Loucy (cell line): Measurements from ENCODE around the gene CBX2.
A peak's percentile ranks its signal among the peaks of the same experiment; 100 is the strongest.

Experiments
- H2AFZ ChIP-seq: fragments of 200-600 bp; sonication (generic); 2 replicates; pipeline ENCODE4 v1.6.0; 2016; ENCODE audit warnings: antibody characterized with exemption, mild to moderate bottlenecking, low read length, moderate library complexity
- H3F3A ChIP-seq: fragments of 200-600 bp; 2 replicates; pipeline ENCODE4 v1.6.0; 2016; ENCODE audit warnings: antibody characterized with exemption, low read depth, mild to moderate bottlenecking
- H3K27me3 ChIP-seq: fragments of 200-600 bp; sonication (generic); 2 replicates; pipeline ENCODE4 v1.6.1; 2014; ENCODE audit warnings: low read length, mild to moderate bottlenecking; ENCODE audit not compliant: insufficient read depth, poor library complexity, severe bottlenecking
- H3K36me3 ChIP-seq: fragments of 200-600 bp; sonication (generic); 2 replicates; pipeline ENCODE4 v1.6.1; 2016; ENCODE audit warnings: low read length; ENCODE audit not compliant: insufficient read depth
- H3K4me1 ChIP-seq: fragments of 200-600 bp; sonication (generic); 2 replicates; pipeline ENCODE4 v1.5.1; 2014; ENCODE audit warnings: low read length, mild to moderate bottlenecking; ENCODE audit not compliant: insufficient read depth, poor library complexity, severe bottlenecking
- H3K4me2 ChIP-seq: fragments of 200-600 bp; sonication (generic); 2 replicates; pipeline ENCODE4 v1.6.0; 2014; ENCODE audit warnings: antibody characterized with exemption, low read length, low read depth, mild to moderate bottlenecking; ENCODE audit not compliant: poor library complexity, severe bottlenecking
- H3K4me3 ChIP-seq: fragments of 200-600 bp; sonication (generic); 2 replicates; pipeline ENCODE4 v1.5.1; 2014; ENCODE audit warnings: low read length, mild to moderate bottlenecking, mixed read lengths; ENCODE audit not compliant: poor library complexity, severe bottlenecking
- H3K79me2 ChIP-seq: fragments of 200-600 bp; sonication (generic); 2 replicates; pipeline ENCODE4 v1.6.1; 2014; ENCODE audit warnings: low read length; ENCODE audit not compliant: insufficient read depth
- H3K9ac ChIP-seq: fragments of 200-600 bp; sonication (generic); 2 replicates; pipeline ENCODE4 v1.6.0; 2014; ENCODE audit warnings: mild to moderate bottlenecking, low read depth, low read length, moderate library complexity; ENCODE audit not compliant: poor library complexity, severe bottlenecking
- H3K9me2 ChIP-seq: fragments of 200-600 bp; sonication (generic); replicated peaks from 2 replicates; pipeline ENCODE4 v1.6.1; 2016; ENCODE audit warnings: low read depth, low read length, mixed read lengths
- H3K9me3 ChIP-seq: fragments of 200-600 bp; sonication (generic); 2 replicates; pipeline ENCODE4 v1.6.1; 2014; ENCODE audit warnings: mild to moderate bottlenecking, antibody characterized with exemption, low read length, low read depth; ENCODE audit not compliant: insufficient read depth
- H4K20me1 ChIP-seq: fragments of 200-600 bp; sonication (generic); 2 replicates; pipeline ENCODE4 v1.6.0; 2014; ENCODE audit warnings: antibody characterized with exemption, low read length, mild to moderate bottlenecking; ENCODE audit not compliant: insufficient read depth, poor library complexity, severe bottlenecking
- EZH2phosphoT487 ChIP-seq: fragments of 200-600 bp; IDR thresholded peaks from 2 replicates; pipeline ENCODE4 v1.6.1; 2018; ENCODE audit warnings: antibody characterized with exemption, mild to moderate bottlenecking, moderate library complexity, borderline replicate concordance
- TF ChIP-seq, protein P1 (sequence below): fragments of 200-600 bp; sonication (generic); conservative IDR thresholded peaks from 2 replicates; pipeline ENCODE4 v1.5.1; 2014; ENCODE audit warnings: mild to moderate bottlenecking, antibody characterized with exemption, low read length

The CBX2 gene

DNA sequence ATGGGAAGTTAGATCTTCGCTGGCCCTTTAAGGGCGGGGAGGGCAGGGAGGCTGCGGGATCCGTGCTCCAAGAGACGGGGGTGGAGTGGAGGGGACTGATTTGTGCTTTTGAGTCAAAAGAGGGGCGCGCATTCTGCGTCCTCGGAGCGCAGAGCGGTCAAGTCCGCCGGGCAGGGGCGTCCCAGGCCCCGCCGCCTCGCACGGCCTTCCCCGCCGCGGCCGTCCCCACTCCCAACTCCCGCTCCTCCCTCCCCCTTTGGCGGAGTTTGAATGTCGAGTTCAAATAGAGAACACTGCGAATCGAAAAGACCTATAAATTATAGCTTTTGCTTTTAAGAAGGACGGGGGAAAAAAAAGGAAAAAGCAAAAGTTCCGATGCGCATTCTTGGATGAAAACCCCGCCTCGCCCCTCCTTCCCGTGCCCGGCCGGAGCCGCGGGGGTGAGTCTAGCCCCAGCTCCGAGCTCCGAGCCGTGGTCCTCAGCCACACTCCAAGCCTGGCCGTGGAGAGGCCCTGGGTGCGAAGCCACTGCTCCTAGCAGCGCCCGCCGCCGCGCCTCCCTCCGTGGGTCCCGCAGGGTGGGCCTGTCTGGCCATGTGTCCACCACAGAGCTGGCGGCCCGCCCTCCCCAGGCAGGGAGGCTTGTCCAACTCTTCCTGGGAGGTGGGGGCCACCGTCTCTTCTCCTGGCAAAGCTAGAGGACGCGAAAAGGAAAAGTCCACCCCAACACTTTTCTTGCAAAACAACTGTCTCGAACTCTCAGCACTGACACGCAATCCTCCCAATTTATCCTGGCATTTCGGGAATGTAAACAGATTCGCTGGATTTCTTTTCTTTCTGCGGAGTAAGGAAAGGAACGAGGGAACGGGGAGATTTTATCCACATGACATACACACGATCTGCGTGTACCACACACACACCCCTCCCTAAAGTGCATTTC is 15.3 kb downstream of the CBX2 start:
- Histone ChIP-seq H3K4me2 (peak overlapping the region; percentile 87), H3K4me3 (peak overlapping the region; percentile 78), H3K27me3 (no peaks in the 10 kb centered on the region), H3K79me2 (peaks cover 66% of the 10 kb centered on the region), H4K20me1 (peaks cover 37% of the 10 kb centered on the region), H3K36me3 (peaks cover 8% of the 10 kb centered on the region; the same call in 1 of the 2 replicates), H3K4me1 (peaks cover 49% of the 10 kb centered on the region), H2AFZ (no peak overlapping the region), H3K9me2 (no peaks in the 10 kb centered on the region), H3K9ac (peak overlapping the region; percentile 83), H3K9me3 (no peaks in the 10 kb centered on the region), H3F3A (peaks cover 4% of the 10 kb centered on the region; the same call in 1 of the 2 replicates)
- TF ChIP-seq EZH2phosphoT487: no peak
- TF ChIP-seq, protein P1, sequence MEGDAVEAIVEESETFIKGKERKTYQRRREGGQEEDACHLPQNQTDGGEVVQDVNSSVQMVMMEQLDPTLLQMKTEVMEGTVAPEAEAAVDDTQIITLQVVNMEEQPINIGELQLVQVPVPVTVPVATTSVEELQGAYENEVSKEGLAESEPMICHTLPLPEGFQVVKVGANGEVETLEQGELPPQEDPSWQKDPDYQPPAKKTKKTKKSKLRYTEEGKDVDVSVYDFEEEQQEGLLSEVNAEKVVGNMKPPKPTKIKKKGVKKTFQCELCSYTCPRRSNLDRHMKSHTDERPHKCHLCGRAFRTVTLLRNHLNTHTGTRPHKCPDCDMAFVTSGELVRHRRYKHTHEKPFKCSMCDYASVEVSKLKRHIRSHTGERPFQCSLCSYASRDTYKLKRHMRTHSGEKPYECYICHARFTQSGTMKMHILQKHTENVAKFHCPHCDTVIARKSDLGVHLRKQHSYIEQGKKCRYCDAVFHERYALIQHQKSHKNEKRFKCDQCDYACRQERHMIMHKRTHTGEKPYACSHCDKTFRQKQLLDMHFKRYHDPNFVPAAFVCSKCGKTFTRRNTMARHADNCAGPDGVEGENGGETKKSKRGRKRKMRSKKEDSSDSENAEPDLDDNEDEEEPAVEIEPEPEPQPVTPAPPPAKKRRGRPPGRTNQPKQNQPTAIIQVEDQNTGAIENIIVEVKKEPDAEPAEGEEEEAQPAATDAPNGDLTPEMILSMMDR: no peak

DNA sequence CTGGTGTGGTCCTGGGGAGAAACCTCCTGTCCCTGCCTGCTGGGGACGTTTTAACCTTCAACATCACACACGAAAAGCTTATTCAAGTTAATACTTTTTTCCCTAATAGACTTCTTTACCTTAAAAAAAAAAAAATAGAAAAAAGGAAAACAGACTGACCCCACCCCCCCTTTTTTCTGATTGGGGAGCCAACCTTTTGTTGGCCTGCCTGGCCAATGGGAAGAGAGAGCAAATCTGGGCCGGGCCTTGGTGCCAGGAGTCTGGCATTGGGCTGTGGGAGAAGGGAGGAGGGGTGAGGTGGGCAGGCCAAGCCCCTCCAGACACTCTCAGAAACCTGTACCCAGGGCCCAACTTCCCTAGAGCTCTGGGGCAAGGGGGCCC is 16.0 kb downstream of the CBX2 start:
- Histone ChIP-seq H3K9me3 (no peaks in the 10 kb centered on the region), H3K9ac (peak overlapping the region; percentile 83), H4K20me1 (peaks cover 37% of the 10 kb centered on the region), H3K4me1 (peaks cover 53% of the 10 kb centered on the region), H3K9me2 (no peaks in the 10 kb centered on the region), H2AFZ (no peak overlapping the region), H3K36me3 (peaks cover 8% of the 10 kb centered on the region; the same call in 1 of the 2 replicates), H3K79me2 (peaks cover 72% of the 10 kb centered on the region), H3K4me2 (peak overlapping the region; percentile 87), H3K27me3 (no peaks in the 10 kb centered on the region), H3F3A (peaks cover 3% of the 10 kb centered on the region; the same call in 1 of the 2 replicates), H3K4me3 (peak overlapping the region; percentile 78)
- TF ChIP-seq, protein P1: no peak
- TF ChIP-seq EZH2phosphoT487: no peak

DNA sequence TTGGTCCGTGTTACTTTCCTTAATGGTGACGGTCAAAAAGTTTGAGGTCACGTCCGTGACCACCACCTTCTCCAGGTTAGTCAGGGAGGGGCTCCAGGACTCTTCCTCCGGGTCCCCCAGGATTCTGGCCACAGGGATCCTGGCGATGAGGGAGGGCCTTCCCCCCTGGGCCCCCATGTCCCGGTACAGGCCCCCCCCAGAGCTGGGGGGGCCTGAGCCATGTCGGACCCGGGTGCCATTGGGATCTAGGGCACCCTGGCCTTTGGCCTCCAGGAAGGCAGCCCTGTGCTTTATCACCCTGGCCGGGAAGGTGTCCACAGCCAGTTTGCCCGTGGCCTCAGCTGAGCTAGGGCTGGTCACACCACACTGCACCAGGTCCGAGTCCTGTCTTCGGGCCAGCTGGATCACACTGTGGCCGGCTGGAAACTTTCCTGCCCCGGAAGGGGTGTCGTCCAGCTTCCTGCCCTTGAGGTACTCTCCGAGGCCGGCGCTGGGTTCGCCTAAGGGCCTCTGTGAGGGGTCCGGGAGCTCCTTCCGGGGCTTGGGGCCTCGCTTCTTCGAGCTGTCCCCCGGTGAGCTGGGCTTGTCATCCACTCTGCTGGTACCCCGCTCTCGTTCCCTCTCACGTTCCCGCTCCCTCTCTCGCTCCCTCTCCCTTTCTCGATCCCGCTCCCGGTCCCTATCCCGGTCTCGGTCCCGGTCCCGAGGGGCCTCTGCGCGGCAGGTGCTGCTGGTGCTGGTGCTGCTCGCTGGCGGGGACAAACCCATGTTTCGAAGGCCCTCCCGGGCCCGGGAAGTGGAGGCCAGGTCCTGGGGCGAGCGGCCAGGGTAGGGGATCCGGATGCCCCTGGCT is 16.9 kb downstream of the CBX2 start:
- Histone ChIP-seq H3K4me3 (peak overlapping the region; percentile 78), H3K27me3 (no peaks in the 10 kb centered on the region), H3K4me1 (peaks cover 52% of the 10 kb centered on the region), H4K20me1 (peaks cover 37% of the 10 kb centered on the region), H3K36me3 (peaks cover 8% of the 10 kb centered on the region; the same call in 1 of the 2 replicates), H3F3A (peaks cover 3% of the 10 kb centered on the region; the same call in 1 of the 2 replicates), H3K4me2 (peak overlapping the region; percentile 87), H3K79me2 (peaks cover 82% of the 10 kb centered on the region), H3K9me3 (no peaks in the 10 kb centered on the region), H3K9me2 (no peaks in the 10 kb centered on the region), H2AFZ (no peak overlapping the region), H3K9ac (peak overlapping the region; percentile 42)
- TF ChIP-seq, protein P1: no peak
- no peak for TF ChIP-seq EZH2phosphoT487
